Measurements from ENCODE around the gene ZNF576. TPM values are rescaled to one million over a fixed set of nuclear protein-coding genes. Genes with fewer than 3 reads are reported as not detected.
A peak's percentile ranks its signal among the peaks of the same experiment; 100 is the strongest.

The ZNF576 gene
- total and polyA plus RNA-seq, 2 of the 13 experiments (the other 11 are each of a cell fraction or from before 2014, with no cell fraction given), result 7.2 to 9.6 TPM

GRCh38 chr19:43595999-43596841 lies at the start of gene ZNF576, which contains the start of gene IRGQ (continued):
- TF ChIP-seq BRF2 (CRISPR knock-in tag; IDR thresholded peaks at IDR 0.05) (no peak), CENPT (CRISPR knock-in tag; IDR thresholded peaks at IDR 0.05; ENCODE audit: low read depth) (no peak), ZNF891 (CRISPR knock-in tag; IDR thresholded peaks at IDR 0.05) (no peak), HINFP (CRISPR knock-in tag; IDR thresholded peaks at IDR 0.05; ENCODE audit: low read depth) (no peak), ZNF850 (CRISPR knock-in tag; conservative IDR thresholded peaks at IDR 0.05) (no peak), ZBTB4 (CRISPR knock-in tag; IDR thresholded peaks at IDR 0.05; ENCODE audit: borderline replicate concordance) (no peak), ZNF660 (CRISPR knock-in tag; IDR thresholded peaks at IDR 0.05; ENCODE audit: borderline replicate concordance, low read depth) (no peak), ZNF781 (CRISPR knock-in tag; IDR thresholded peaks at IDR 0.05; ENCODE audit: borderline replicate concordance, not compliant biosample characterization) (no peak), NFIC (IDR thresholded peaks at IDR 0.05; ENCODE audit: low read length) (no peak), LCORL (IDR thresholded peaks at IDR 0.05) (0 out of 2 replicates have a peak, but pooled peaks have one; percentile 22), LCORL (CRISPR knock-in tag; IDR thresholded peaks at IDR 0.05) (peak; percentile 16; the same call in 1 of the 2 replicates), ARID5B (CRISPR knock-in tag; IDR thresholded peaks at IDR 0.05) (no peak; the same call in 1 of the 2 replicates), ZNF749 (CRISPR knock-in tag; IDR thresholded peaks at IDR 0.05; ENCODE audit: borderline replicate concordance) (no peak), ZNF263 (CRISPR knock-in tag; IDR thresholded peaks at IDR 0.05) (0 out of 2 replicates have a peak, but pooled peaks have one; percentile 18), IRF1 (CRISPR knock-in tag; IDR thresholded peaks at IDR 0.05; ENCODE audit: low read depth) (no peak), NR0B2 (CRISPR knock-in tag; IDR thresholded peaks at IDR 0.05) (no peak), THAP11 (CRISPR knock-in tag; IDR thresholded peaks at IDR 0.05) (peak; percentile 97)
